GM21381 (cell line): ENCODE measurements around the gene TTC22.

ENCODE experiments used
- ATAC-seq: cut with Tn5 transposase; IDR thresholded peaks from one replicate; pipeline ENCODE4 v1.9.1; 2021; ENCODE audit warnings: mild to moderate bottlenecking, moderate library complexity; ENCODE audit not compliant: unreplicated experiment

Gene TTC22

DNA sequence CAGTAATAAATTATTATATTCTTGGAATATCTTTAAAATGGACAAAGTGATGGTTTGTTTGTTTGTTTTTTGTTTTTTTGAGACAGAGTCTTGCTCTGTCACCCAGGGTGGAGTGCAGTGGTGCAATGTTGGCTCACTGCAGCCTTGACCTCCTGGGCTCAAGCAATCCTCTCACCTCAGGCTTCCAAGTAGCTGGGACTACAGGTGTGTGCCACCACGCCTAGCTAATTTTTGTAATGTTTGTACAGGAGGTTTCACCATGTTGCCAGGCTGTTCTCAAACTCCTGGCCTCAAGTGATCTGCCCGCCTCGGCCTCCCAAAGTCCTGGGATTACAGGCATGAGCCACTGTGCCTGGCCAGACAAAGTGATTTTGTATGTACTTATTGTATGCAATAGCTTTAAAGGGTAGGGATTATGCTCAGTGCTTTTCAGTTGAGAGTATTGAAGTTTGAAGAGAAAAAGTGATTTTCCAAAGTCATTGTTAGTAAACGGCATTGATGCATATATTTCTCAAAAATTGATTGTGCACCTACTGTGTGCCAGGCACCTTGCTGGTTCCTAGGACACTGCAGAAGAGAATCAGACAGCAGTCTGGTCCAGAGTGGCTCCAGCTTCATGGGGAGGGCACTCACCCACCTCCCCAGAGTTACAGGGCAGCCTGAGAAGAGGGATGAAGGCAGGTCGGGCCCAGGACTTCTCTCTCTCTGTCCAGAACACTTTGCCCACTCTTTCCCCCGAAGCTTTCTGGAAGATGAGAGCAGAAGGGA, 34.2 kb upstream of the TTC22 start:
- no peak for ATAC-seq

DNA sequence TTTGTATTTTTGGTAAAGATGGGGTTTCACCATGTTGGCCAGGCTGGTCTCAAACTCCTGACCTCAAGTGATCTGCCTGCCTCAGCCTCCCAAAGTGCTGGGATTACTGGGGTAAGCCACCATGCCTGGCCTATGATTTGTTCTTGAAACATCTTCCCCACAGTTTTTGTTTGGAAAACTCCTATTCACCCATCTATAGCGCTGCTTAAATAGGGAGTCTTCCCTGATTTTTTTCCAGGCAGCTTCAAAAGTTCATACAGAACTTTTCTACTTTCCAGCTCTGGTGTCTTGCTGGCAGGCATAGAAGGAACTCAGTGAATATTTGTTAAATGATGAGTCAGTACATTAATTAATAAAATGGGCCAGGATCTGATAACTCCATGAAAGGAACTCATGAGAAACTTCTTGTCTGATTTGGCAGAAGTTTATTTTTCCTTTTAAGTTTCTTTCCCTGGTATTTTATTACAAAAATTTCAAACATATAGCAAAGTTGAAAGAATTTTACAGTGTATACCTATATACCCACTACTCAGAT, 33.0 kb upstream of the TTC22 start:
- no peak for ATAC-seq

DNA sequence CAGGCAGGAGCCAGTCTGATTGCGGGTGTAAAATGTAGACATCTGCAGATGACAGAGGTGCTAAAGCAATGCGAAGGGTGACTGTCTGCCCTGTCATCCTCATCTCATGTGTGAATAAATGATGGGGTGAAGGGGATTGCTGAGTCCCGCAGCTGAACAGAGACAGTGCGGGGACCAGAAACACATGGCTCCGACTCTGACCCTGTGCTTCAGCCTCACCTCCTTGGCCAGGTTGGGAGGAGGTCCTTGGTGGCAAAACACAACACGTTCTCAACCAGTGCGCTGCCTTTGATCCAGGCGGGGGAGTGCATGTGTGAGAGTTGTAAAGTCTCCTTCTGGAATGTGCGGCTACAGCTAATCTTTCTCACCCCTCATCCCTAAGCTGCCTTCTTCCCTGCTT, 32.0 kb upstream of the TTC22 start:
- no peak for ATAC-seq

DNA sequence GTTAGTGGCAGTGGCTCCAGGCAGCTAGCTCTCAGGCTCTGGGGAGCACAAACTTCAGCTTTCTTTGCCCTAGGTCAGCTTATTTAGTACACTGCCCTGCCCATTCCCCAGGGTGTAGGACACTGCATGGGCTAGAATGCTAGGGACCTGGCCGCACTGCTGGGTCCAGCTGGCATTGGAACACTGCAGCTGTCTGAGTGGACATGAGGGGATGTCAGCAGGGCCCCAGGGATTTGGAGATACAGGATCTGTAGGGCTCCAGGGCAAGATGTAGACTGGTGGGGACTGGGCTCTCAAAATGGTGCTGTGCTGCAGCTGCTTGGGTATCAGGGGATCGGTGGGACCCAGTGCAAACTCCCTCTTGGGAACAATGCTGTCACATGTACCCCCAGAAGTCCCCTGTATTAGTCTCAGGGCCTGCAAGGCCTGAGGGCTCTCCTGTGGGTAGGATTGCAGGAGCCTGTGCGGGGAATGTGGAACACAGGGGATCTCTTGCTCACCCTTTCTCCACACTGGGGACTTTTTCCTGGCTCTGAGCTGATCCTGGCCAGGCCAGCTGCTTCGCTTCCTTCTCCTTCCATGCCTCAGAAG, 25.2 kb upstream of the TTC22 start:
- ATAC-seq = no peak

DNA sequence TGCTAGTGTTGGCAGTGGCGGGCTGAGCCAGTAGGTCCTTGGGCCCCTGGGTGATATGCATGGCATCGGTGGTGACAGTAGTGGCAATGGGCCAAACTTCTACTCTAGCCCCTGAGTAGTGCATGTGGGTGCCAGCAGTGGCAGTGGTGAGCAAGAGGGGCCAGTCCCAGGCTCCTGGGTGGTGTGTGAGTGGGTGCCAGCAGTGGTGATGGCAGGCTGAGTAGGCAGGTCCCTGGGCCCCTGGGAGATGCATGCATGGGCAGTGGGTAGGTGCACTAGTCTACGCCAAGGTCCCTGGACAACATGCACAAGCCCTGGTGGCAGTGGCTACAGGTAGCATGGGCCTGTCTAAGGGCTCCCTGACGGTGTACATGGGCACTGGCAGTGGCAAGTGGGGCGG, 24.6 kb upstream of the TTC22 start:
- ATAC-seq = no peak

DNA sequence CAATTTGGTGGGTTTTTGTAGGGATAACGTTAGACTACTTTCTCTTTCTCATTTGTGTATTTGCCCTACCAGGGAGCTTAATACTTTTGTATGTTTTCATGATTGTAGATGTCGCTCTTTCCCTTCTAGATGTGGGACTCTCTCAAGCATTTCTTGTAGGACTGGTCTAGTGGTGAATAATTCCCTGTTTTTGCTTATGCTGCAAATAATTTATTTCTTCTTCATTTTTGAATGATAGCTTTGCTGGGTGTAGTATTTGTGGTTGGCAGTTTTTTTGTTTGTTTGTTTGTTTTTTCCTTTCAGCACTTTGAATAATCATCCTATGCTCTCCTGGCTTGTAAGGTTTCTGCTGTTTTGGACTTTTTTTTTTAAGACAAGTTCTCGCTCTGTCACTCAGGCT, 22.5 kb upstream of the TTC22 start:
- ATAC-seq = no peak

DNA sequence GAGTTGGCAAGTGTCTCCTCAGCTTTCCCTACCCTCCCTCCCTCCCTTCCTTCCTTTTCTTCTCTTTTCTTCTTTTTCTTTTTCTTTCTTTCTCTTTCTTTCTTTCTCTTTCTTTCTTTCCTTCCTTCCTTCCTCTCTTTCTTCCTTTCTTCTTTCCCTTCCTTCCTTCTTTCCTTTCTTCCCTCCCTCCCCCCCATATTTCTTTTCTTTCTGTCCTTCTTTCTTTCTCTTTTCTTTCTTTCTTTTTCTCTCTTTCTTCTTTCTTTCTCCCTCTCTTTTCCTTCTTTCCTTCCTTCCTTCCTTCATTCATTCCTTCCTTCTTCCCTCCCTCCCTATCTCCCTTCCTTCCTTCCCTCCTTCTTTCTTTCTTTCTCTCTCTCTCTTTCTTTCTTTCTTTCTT, 18.6 kb upstream of the TTC22 start:
- no peak for ATAC-seq

DNA sequence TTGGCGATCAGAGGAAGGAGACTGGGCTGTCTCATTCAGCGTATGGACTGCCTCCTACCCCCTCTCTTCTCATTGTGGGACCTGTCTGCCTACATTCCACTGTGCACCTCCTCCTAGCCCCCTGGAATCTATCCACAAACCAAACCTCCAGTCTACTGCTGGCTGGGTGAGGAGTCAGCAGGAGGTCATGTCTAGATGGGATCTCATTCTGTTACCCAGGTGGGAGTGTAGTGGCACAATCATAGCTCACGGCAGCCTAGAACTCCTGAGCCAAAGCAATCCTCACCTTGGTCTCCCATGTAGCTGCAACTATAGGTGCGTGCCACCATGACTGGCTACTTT, 18.0 kb upstream of the TTC22 start:
- ATAC-seq = no peak

DNA sequence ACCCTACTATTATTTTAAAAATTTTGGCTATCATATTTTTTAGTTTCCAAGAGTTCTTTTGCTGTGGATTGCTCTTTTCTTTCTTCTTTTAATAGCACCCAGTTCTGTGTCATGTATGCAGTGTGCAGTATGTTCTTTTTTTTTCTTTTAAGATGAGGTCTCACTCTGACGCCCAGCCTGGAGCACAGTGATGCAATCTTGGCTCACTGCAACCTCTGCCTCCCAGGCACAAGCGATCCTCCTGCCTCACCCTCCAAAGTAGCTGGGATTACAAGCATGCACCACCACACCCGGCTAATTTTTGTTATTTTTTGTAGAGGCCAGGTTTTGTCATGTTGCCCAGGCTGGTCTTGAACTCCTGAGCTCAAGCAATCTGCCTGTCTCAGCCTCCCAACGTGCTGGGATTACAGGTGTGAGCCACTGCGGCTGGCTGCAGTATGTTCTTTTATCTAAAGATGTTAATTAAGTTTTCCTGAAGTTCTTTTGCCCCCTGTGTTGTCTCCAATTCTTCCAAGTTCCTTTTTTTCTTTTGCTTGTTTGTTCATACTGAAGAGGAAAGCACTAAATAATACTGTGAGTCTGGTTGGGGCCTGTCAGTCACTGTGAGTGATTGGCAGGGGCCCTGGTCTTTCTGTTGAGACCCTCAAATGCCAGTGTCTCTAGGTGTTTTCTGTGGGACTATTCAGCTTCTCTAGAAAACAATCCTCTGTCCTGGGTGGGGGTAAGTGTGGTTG, 17.5 kb upstream of the TTC22 start:
- ATAC-seq = no peak

DNA sequence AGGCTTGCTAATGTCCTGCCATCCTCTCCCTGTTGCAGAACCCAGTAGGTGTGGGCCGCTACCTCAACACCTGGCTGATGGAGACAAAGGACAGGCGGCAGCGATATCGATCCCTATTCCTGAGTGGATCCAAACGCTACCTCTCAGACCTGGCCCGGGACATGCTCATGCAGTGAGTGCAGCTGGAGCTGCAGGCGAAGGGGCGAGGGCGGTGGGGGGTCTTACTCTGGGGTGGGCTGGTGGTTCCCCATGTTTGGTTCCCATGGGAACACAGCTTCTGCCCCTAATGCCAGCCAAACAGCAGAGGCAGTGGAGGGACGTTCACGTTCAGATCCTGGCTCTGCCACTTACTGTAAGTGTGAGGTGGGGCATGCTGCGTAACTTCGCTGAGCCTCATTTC, 15.8 kb upstream of the TTC22 start:
- no peak for ATAC-seq

DNA sequence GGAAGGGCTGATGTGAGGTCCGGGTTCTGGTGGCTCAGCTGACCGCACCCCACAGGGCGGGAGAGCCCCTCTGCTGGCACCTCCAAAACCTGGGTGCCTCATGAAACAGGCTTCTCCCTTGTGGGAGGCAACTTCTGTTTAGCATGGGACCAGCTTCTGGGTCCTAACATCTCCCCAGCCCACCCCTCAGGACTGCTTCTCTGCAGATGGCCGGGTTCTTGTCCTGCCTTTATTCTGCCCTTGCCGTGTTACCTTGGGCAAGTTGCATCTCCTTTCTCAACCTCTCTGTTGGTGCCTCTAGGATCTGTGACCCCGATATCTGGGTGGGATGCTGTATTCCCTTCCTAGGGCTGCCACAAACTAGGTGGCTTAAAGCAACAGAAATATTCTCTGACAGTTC, 15.0 kb upstream of the TTC22 start:
- no peak for ATAC-seq

DNA sequence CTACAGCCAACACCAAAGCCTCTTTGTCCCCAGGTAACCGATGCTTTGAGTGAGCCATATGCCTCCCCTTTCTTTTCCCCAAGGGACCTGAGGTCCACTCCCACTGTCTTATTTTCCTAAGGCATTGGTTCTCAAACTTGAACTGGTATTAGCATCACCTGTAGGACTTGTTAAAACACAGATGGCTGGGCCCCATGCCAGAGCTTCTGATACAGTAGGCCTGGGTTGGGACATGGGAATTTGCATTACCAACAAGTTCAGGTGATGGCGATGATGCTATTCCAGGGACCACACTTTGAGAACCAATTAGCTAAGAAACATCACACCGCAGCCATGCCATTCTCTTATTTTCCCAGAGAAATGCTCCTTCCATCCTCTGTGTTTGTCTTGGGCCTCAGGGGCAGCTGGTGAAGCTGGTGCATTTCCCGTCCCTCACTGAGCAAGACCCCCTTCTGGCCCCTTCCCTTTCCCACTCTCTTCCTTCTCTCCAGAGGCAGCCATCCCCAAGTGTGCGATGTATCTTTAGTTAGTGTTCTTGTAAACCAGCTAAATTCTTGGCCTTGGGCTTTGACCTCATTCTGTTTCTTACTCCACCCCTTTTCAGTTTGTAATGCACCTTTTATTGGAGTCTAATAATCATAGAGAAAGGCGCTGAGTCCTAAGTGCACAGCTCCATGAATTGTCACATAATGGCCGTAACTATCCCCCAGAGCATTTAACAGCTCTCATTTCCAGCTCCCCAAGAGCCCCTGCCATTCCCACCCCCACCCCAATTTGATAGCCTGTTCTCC, 14.2 kb upstream of the TTC22 start:
- ATAC-seq = no peak

DNA sequence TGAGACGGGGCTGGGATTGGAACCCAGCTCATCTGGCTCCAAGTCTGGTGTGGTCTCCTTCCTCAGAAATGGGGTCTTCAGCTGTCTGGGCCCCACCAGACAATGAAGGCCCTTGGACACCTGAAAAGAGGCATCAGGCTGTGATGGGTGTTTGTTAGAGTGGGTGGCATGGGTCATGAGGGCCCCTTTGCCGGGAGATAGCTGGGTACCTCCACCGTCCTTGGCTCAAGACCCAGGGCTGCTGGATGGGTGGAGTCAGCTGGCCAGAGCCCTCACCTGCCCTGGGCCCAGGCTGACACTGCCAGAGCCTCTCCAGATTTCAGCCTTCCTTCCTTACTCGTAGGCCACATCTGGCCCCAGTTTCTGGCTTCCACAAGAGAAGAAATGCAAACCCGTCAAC, 13.4 kb upstream of the TTC22 start:
- ATAC-seq = no peak

DNA sequence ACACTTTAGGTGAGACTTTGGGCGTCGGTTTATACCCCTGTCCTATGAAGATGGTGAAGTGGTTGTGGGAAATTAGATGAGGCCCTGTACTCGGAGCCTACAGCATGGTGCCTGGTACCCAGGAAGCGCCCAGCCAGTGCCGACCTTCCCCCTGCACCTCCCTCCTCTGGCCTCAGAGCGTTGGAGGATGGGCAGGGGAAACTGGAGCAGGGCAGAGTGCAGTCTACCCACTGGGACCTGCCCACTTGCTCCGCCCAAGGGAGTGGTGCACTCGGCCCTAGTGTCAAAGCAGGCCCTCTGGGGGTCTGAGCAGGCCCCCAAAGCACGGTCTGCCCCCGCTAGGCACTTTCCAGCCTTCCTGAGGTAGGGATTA, 13.0 kb upstream of the TTC22 start:
- ATAC-seq = no peak

DNA sequence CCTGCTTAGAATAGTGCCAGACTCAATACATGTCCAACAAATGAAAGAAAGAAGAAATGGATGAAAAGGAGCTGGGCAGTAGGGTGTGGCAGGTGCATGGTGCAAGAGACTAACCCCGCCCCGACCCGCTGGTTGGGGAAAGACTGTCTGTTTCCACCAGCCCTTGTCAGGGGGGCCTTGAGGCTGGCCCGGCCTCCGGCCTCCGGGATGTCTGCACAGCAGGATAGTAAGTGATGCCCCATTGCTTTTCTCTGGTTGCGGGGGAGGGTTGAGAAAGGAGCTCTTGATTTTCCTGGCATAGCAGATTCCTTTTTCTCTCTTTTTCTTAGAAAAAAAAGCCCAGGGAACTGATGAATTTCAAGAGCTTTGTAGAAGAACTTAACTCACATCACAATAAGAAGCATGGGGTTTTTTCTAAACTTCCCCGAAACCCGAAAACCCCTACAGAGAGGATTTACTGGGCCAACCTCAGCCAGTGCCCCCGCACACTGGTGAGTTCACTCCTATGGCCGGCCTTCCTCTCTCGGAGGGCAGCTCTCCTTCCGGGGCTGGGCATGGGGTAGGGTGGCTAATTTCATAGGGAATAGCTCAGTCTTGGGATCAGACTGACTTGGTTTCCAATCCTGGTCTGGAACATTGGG, 12.5 kb upstream of the TTC22 start:
- ATAC-seq = no peak

DNA sequence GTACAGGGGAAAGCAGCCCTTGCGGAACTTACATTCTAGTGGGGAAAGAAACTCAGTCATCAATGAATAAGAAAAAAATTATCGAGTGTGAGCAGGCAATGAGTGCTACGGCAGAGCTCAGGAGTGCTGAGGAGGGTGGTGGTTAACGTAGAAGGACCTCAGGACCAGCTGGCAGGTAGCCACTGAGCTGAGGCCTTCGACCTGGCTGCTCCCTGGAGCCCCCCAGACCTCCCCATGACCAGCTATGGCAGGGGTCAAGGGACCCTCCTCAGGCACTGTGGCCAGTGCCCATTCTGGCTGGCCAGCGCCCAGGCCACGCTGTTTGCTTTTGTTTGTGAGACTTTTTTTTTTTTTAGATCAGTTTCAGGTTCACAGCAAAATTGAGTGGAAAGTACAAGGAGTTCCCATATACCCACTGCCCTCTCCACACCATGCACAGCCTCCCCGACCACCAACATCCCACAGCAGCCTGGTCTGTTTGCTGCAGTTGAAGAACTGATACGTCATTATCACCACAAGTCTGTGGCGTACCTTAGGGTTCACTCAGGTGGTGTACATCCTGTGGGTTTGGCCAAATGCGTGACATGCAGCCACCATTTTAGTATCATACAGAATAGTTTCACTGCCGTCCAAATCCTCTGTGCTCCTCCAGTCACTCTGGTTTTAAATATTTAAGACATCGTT, 11.8 kb upstream of the TTC22 start:
- peak; percentile 47 for ATAC-seq

DNA sequence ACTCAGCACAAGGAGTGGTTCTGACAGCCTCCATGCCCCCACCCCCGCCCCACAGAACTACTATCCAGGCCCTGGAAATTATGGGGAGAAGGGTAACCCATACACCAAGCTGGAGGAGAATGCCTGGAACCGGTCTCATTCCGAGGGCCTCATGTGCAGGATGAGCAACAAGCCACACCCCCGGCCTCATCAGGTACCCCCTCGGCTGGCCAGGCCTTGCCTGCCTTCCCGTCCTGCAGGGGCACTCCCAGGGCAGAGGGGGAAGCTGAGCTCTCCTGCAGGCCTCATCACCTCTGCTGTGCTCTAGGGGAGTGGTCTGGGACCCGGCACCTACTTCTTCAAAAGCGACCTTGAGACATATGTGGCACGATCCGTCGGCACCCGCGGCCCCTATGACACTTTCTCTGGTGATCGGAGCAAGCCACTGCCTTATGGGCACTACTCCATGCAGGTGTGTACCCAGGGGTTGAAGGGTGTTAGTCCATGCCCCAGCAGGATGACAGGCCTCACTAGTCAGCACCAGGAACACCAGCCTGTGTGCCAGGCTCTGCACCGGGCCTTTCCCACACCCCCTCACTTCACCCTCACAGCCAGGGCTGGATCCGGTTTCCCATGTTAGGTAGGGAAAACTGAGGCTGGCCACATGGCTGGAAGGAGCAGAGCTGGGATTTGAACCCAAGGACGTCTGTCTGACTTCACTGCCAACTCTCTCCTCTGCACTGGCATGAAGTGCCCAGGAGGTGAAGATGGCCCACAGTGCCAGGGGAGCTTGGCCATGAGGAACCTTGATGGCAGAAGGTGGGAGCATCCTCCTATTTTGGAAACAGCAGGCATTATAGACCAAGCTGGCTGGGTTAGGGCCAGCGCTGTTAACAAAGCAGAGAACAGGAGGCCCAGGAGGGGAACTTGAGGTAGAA, 10.9 kb upstream of the TTC22 start:
- no peak for ATAC-seq

DNA sequence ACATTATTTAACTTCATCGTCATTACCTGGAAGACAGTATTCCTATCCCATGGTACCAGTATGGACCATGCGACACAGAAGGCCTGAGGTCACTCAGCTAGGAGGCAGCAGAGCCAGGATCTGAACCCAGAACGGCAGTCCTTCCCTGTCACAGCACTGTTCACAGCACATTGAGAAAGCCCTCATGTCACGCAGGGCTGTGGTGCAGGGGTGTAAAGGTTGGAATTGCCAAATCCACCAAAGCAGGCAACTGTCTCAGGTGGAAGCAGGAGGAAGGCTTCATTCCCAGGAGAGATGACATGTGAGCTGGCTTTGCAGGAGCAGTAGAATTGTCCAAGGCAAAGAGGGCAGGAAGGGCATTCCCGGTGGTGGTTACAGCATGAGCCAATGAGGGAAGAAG, 9.9 kb upstream of the TTC22 start:
- ATAC-seq = no peak
